Measurements from ENCODE around the gene KDM5A. TPM values are rescaled to one million over a fixed set of nuclear protein-coding genes. Genes with fewer than 3 reads are reported as not detected.

The KDM5A gene
- total RNA-seq, 4 donors from 2014 or later, result 55.6 to 80.6 (median 57.2) TPM

GRCh38 chr12:318759-319515 is 70.2 kb downstream of the KDM5A start:
- TF ChIP-seq, protein P1, sequence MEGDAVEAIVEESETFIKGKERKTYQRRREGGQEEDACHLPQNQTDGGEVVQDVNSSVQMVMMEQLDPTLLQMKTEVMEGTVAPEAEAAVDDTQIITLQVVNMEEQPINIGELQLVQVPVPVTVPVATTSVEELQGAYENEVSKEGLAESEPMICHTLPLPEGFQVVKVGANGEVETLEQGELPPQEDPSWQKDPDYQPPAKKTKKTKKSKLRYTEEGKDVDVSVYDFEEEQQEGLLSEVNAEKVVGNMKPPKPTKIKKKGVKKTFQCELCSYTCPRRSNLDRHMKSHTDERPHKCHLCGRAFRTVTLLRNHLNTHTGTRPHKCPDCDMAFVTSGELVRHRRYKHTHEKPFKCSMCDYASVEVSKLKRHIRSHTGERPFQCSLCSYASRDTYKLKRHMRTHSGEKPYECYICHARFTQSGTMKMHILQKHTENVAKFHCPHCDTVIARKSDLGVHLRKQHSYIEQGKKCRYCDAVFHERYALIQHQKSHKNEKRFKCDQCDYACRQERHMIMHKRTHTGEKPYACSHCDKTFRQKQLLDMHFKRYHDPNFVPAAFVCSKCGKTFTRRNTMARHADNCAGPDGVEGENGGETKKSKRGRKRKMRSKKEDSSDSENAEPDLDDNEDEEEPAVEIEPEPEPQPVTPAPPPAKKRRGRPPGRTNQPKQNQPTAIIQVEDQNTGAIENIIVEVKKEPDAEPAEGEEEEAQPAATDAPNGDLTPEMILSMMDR (IDR thresholded peaks at IDR 0.05; ENCODE audit: low read depth), result no peak

DNA sequence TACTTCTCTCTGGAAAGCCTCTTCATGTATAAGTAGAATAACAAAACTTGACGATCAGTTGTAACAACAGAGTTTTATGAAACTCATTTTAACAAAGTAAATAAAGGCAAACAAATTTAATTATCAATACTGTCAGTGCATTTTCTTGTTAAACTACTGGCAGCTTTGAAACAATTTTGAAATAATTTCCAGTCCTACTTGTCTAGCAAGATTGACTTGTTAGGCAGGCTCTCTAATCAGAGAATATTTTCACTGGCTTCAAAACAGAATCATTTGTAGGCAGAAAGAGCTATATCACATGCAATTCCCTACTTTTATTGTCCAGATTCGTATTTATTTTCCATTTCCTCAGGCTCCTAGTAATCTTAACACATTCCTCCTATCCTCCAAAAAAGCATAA is 80.6 kb downstream of the KDM5A start:
- TF ChIP-seq, protein P1 (IDR thresholded peaks at IDR 0.05; ENCODE audit: low read depth), result no peak

DNA sequence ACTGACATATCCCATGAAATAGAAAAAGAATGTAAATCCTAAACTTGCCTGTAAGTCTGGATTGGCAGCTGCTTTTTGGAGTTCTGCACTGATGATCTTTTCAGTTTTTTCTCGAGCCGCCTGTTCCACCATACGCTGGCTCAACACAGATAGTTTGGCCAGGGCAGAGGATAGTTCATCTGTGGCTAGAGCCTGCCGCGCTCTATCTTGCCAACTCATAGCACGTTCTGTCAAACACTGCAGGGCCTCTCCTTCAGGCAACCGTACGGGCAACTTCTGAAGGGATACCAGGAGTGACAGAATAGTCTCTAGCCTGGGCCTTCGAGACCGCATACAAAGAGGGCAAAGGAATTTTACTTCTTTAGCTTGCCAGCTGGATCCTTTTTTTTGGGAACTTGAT is 81.7 kb downstream of the KDM5A start:
- TF ChIP-seq, protein P1 (IDR thresholded peaks at IDR 0.05; ENCODE audit: low read depth), result no peak

GRCh38 chr12:304805-305204 is 84.3 kb downstream of the KDM5A start:
- TF ChIP-seq, protein P1 (IDR thresholded peaks at IDR 0.05; ENCODE audit: low read depth), result no peak

DNA sequence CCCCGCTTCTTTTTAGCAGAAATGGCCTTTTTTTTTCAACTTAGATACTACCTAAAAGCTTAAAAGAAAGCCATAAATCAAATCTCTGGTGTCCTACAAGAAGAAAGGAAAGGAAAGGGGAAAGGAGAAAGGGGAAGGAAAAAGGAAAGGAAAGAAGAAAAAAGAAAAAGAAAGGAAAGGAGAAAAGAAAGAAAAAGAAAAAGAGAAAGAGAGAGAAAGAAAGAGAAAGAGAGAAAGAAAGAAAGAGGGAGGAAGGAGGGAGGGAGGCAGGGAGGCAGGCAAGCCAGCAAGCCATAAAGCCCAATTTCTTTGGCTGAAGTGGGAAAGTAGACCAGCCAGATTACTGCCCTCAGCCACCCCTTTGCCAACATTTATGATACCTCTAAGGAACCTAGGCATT is 94.0 kb downstream of the KDM5A start:
- TF ChIP-seq, protein P1 (IDR thresholded peaks at IDR 0.05; ENCODE audit: low read depth), result no peak

DNA sequence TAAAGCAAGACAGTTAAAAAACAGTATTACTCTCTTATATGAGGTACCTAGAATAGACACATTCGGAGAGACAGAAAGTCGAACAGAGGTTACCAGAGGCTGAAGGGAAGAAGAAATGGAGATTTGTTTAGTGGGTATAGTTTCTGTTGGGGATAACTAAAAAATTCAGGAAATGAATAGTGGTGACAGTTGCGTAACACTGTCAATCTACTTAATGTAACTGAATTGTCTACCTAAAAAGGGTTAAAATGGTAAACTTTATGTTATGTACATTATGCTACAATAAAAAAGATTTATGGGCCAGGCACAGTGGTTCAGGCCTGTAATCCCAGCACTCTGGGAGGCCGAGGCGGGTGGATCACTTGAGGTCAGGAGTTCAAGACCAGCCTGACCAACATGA is 95.9 kb downstream of the KDM5A start:
- TF ChIP-seq, protein P1 (IDR thresholded peaks at IDR 0.05; ENCODE audit: low read depth), result no peak

GRCh38 chr12:292186-292585 is 96.9 kb downstream of the KDM5A start:
- TF ChIP-seq, protein P1 (IDR thresholded peaks at IDR 0.05; ENCODE audit: low read depth), result no peak
